Stimulated activated naive B cell treated with anti-CD40 and anti-IgM and Interleukin-4, amounts not matched to agents 10 μg/mL and 1 μg/mL and 100 μg/mL, for 72 hours (primary cell): ENCODE measurements around the gene MZB1.
"Not testable (repeated sequence)": the region's sequence is repeated elsewhere in the genome, so short reads cannot be mapped to it uniquely, and the experiment has no call there.

Experiments
- ATAC-seq, 2 donors: fragments of 150-1000 bp; cut with Tn5 transposase; replicated peaks; 2 replicates each; pipeline ENCODE4 v1.10.0; 2021; ENCODE audit warnings: moderate library complexity in 1 of 2
- DNase-seq: peaks from one replicate; pipeline ENCODE4 v3.0.0; 2021
- H3K27ac Mint-ChIP-seq: one replicate; pipeline ENCODE4 v1.8.0; 2022; ENCODE audit warnings: mild to moderate bottlenecking, mixed read lengths
- H3K27me3 Mint-ChIP-seq, 2 donors: one replicate each; pipeline ENCODE4 v1.8.0; 2022; ENCODE audit warnings: mixed read lengths in 2 of 2
- H3K36me3 Mint-ChIP-seq, 2 donors: one replicate each; pipeline ENCODE4 v1.8.0; 2022; ENCODE audit warnings: mixed read lengths in 2 of 2, mild to moderate bottlenecking in 1 of 2
- H3K4me1 Mint-ChIP-seq, 2 donors: one replicate each; pipeline ENCODE4 v1.8.0; 2022; ENCODE audit warnings: mixed read lengths in 2 of 2, mild to moderate bottlenecking in 1 of 2
- H3K4me3 Mint-ChIP-seq, 2 donors: one replicate each; pipeline ENCODE4 v1.8.0; 2022; ENCODE audit warnings: mild to moderate bottlenecking in 2 of 2, mixed read lengths in 2 of 2, moderate library complexity in 1 of 2
- H3K9me3 Mint-ChIP-seq, 2 donors: one replicate each; pipeline ENCODE4 v1.8.0; 2022; ENCODE audit warnings: mixed read lengths in 2 of 2, mild to moderate bottlenecking in 1 of 2

MZB1 gene

DNA sequence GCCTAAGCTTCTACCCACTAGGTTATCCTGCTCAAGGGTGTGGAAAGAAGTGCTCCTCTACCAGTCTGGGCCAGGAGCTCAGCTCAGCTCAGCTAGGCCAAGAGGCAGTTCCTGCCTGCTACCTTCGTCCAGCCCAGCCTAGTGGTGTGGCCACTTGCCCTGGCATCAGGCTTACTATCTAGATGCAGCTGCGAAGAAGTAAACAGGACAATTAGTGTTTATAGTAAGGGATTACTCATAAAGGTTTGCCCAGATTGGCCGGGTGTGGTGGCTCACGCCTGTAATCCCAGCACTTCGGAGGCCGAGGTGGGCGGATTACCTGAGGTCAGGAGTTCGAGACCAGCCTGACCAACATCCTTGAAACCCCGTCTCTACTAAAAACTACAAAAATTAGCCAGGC is 26.9 kb upstream of the MZB1 start:
- DNase-seq (no peak), ATAC-seq (peak; percentile 14 to 15)
- H3K9me3 Mint-ChIP-seq, result no peaks in the 10 kb centered on the region
- H3K27ac Mint-ChIP-seq, result peak overlapping the region; percentile 56
- H3K4me3 Mint-ChIP-seq, result no peak overlapping the region
- H3K27me3 Mint-ChIP-seq, result no peaks in the 10 kb centered on the region
- peaks cover 35 to 49% of the 10 kb centered on the region in 2 donors for H3K36me3 Mint-ChIP-seq
- H3K4me1 Mint-ChIP-seq, result peaks cover 7 to 27% of the 10 kb centered on the region in 2 donors

DNA sequence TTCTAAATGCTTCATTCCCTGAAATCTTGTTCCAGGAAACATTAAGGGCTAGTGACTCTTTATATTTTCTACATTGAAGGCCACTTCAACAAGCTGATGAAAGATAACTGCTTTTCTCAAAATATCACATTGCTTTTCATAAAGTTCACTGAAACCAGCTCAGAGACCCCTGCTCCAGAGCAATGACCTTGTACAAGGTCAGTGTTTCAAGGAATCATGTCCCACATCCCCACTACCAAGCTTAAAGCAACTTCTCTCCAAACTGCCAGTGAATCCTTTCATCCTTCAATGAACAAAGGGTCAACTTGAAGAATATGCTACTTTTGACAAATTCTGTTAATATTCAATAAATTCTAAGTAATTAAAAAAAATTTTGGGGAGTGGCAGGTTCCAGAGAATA is 26.2 kb upstream of the MZB1 start:
- H3K9me3 Mint-ChIP-seq, result no peaks in the 10 kb centered on the region
- DNase-seq (no peak), ATAC-seq (no peak)
- H3K4me1 Mint-ChIP-seq, result peaks cover 7 to 27% of the 10 kb centered on the region in 2 donors
- H3K4me3 Mint-ChIP-seq, result no peak overlapping the region
- H3K27me3 Mint-ChIP-seq, result no peaks in the 10 kb centered on the region
- H3K27ac Mint-ChIP-seq, result no peak overlapping the region
- H3K36me3 Mint-ChIP-seq, result peaks cover 35 to 48% of the 10 kb centered on the region in 2 donors

DNA sequence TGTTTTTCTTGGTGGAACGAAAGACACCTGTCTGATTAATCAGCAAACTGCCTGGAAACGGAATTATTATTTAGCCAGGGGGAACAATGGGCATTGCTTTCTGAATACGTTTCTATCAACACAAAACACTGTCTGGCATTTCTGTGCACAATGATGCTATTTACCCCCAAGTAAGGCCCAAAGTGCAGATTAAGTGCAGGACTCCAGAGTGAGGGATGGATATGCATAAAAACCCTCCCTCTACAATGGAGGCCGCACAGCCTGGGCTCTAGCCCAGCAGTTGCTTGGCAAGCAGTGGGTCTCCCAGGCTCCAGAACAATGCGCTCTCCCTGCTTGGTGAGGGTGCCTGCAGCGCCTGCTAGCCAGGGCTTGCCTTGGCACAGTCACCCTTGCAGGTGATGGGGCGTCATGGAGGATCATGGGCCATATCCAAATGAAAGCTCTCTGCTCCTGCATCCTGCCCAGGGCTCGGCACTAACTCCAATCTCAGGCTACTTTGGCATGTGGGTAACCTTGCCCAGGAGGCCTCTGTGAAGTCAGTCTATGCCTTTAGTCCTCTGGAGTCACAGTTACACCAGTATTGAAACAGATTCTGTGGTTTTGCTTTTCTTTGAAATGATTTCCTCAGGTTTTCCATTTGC is 25.6 kb upstream of the MZB1 start:
- H3K27ac Mint-ChIP-seq, result no peak overlapping the region
- ATAC-seq, result peak in 1 of 2 donors; percentile 37
- peaks cover 31 to 43% of the 10 kb centered on the region in 2 donors for H3K36me3 Mint-ChIP-seq
- no peak overlapping the region for H3K4me3 Mint-ChIP-seq
- H3K9me3 Mint-ChIP-seq, result no peaks in the 10 kb centered on the region
- peaks cover 7 to 27% of the 10 kb centered on the region in 2 donors for H3K4me1 Mint-ChIP-seq
- DNase-seq, result no peak
- H3K27me3 Mint-ChIP-seq, result no peaks in the 10 kb centered on the region

DNA sequence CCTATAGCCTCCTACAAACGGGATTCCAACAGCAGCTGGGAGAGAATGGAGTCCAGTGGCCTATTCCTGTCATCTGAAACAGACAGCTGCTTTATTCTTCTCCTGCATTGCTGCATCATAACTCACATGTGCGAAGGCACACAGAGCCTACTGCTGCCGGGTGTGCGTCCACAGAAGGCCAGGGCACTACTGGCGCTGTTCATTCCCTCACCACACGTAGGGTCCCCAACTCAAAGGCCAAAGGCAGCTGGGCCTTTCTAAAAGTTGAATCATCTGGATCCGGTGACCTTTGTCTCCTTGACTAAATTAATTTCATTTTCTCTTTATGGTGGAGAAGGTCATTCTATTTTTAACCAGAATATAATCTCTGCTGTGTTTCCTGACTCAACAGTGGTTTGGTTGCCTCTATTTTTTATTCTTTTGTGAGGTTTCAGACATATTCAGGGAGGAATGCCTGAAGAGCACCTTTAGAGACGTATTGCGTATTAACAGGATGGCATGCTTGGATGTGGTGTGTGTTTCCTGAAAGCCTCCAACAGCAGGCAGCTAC is 24.9 kb upstream of the MZB1 start:
- Mint-ChIP-seq H3K4me3 (no peak overlapping the region), H3K27ac (no peak overlapping the region), H3K27me3 (no peaks in the 10 kb centered on the region), H3K36me3 (peaks cover 26 to 38% of the 10 kb centered on the region in 2 donors), H3K4me1 (peaks cover 7 to 27% of the 10 kb centered on the region in 2 donors), H3K9me3 (no peaks in the 10 kb centered on the region)
- ATAC-seq, result peak; percentile 31 to 42
- no peak for DNase-seq

DNA sequence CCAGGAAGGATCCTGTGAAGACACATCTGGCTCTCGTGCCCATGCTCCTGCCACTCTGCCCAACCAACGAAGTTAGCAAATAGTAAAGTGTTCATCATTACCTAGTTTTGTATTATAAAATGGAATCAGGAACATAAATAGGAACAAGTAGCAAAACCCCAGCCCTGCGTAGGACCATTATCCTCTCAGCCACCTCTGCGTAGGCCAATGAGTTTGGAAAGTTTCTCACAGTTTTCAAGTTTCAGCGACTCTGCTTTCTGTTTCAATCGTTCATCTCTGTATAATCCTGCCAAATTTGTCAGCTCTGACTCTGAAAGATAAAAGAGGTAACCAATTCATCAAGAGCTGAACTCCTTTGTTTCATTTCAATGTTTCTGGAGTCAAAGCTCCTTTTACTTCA is 24.2 kb upstream of the MZB1 start:
- Mint-ChIP-seq H3K4me1 (peaks cover 7 to 27% of the 10 kb centered on the region in 2 donors), H3K27me3 (no peaks in the 10 kb centered on the region), H3K4me3 (no peak overlapping the region), H3K36me3 (peaks cover 20 to 33% of the 10 kb centered on the region in 2 donors), H3K9me3 (no peaks in the 10 kb centered on the region), H3K27ac (no peak overlapping the region)
- DNase-seq, result no peak
- no peak for ATAC-seq

DNA sequence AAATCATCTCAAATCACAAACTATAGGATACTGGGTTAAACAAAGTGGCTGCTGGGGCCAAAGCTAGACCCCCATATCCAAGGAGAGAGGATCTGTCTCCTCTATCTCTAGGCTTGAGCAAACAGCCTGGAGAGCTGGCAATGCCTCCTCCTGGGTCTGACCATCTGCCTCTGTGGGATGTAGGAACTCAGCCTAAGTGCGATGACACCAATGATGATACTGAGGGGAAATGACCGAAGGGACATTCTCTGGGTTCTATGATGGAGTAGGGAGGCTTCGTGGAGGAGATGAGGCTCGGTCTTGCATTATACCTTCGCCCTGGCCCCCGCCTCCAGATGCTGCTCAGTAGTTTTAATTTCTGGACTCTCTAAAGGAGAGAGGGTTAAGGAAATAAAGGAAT is 23.4 kb upstream of the MZB1 start:
- Mint-ChIP-seq H3K4me1 (peaks cover 7 to 28% of the 10 kb centered on the region in 2 donors), H3K36me3 (peaks cover 12 to 25% of the 10 kb centered on the region in 2 donors), H3K27me3 (no peaks in the 10 kb centered on the region), H3K9me3 (no peaks in the 10 kb centered on the region), H3K4me3 (no peak overlapping the region), H3K27ac (no peak overlapping the region)
- no peak for DNase-seq
- no peak for ATAC-seq

DNA sequence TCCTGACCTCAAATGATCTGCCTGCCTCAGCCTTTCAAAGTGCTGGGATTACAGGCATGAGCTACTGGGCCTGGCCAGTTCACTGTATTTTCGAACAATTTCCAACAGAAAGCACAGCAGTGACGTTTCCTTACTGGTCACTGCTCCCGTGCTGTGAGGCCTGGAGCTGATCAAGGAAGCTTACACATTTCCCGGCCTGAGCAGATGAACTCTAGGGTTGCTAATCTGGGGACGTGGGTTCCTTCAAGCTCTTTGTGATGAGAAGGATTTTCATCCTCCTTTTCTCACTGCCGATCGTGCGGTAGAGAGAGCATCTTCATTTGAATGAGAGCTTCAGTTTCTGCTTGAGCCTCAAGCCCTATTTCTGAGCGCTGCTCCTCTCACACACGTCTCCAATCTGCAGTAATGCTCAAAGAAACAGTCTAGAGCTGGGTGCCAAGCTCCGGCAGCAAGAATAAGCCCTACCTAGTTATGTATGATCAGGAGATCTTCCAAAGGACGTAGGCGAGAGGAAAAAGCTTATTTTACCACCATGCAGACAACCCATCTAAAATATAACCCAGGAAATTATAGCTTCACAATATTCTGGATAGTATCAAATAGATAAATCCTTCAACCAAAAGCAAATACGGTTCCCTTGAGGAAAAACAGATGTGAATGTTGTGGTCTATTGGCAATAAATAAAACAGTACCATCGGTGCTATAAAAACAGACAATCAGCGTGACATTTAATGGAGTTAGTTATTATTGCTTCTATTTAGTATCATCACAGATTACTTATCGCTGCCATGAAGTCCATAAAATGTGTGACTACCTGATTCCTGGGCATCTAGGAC is 21.5 kb upstream of the MZB1 start:
- Mint-ChIP-seq H3K4me3 (no peak overlapping the region), H3K27me3 (no peaks in the 10 kb centered on the region), H3K27ac (no peak overlapping the region), H3K9me3 (no peaks in the 10 kb centered on the region), H3K36me3 (peaks cover 11 to 19% of the 10 kb centered on the region in 2 donors), H3K4me1 (peaks cover 16 to 35% of the 10 kb centered on the region in 2 donors)
- no peak for ATAC-seq
- no peak for DNase-seq

DNA sequence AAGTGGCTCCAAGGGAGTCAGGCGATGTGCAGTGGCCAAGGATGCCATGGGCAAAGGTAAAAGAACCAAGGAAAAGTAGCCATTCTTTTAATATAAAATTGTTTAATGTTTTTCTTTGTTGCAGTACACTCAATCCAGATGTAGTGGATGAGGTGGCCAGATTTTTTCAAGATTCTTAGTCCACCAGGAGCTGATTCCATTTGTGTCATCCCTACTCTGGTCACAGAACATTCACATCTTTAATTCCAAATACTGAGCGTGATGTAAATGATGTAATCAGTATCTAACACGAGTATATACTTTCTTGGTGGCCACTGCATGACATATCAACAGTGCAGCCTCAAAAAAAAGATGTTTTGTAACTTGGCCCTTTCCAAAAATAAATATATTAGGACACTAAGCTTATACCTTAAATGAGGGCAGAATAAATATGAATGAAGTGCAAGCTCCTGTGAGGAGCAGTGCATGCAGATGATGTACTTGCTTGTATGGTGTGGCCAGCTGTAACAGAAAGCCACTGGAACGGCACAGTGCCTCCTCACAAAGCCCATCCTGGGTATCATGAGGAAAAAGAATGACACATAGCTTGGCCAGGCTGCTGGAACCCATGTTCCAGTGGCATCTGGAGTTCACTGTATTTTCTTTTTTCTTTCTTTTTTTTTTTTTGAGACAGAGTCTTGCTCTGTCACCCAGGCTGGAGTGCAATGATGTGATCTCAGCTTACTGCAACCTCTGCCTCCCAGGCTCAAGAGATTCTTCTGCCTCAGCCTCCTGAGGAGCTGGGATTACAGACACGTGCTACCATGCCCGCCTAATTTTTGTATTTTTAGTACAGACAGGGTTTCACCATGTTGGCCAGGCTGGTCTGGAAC is 20.6 kb upstream of the MZB1 start:
- DNase-seq (no peak), ATAC-seq (no peak)

DNA sequence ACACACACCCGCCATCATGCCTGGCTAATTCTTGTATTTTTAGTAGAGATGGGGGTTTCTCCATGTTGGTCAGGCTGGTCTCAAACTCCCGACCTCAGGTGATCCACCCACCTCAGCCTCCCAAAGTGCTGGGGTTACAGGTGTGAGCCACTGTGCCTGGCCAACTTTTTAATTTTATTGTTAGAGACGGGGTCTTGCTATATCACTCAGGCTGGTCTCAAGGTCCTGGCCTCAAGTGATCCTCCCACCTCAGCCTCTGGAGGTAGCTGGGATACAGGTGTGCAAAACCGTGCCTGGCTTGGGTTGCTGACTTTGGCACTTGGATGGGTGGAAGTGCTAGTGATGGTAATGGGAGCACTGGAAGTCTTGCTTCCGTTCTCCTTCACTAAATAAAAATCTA is 19.4 kb upstream of the MZB1 start:
- not testable (repeated sequence) for H3K27me3 Mint-ChIP-seq, ATAC-seq, H3K4me3 Mint-ChIP-seq, H3K9me3 Mint-ChIP-seq, DNase-seq
- peaks cover 21 to 27% of the 10 kb centered on the region in 2 donors for H3K4me1 Mint-ChIP-seq
- peaks cover 14 to 19% of the 10 kb centered on the region in 2 donors for H3K36me3 Mint-ChIP-seq
- H3K27ac Mint-ChIP-seq, result peak overlapping the region; percentile 51

More for the DNA sequence above, 20.6 kb upstream of the MZB1 start:
- Mint-ChIP-seq H3K9me3 (no peaks in the 10 kb centered on the region), H3K36me3 (peaks cover 11 to 19% of the 10 kb centered on the region in 2 donors), H3K27ac (no peak overlapping the region), H3K4me3 (no peak overlapping the region), H3K4me1 (peaks cover 16 to 29% of the 10 kb centered on the region in 2 donors), H3K27me3 (no peaks in the 10 kb centered on the region)

DNA sequence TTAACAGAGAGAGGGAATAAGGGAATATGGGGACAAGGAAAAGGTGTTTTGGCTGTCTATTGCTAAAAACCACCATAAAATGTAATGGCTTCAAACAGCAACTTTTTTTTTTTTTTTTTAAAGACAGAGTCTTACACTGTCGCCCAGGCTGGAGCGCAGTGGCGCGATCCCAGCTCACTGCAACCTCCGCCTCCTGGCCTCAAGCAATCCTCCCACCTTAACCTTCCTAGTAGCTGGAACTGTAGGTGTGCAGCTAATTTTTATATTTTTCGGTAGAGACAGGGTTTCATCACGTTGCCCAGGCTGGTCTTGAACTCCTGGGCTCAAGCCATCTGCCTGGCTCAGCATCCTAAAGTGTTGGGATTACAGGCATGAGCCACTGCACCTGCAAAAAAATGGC is 18.5 kb upstream of the MZB1 start:
- peak overlapping the region; percentile 70 for H3K27ac Mint-ChIP-seq
- ATAC-seq, result no peak
- DNase-seq, result no peak
- peaks cover 0 to 1% of the 10 kb centered on the region in 2 donors for H3K9me3 Mint-ChIP-seq
- peaks cover 6 to 11% of the 10 kb centered on the region in 2 donors for H3K36me3 Mint-ChIP-seq
- H3K4me3 Mint-ChIP-seq, result no peak overlapping the region
- no peaks in the 10 kb centered on the region for H3K27me3 Mint-ChIP-seq
- peaks cover 24 to 34% of the 10 kb centered on the region in 2 donors for H3K4me1 Mint-ChIP-seq

DNA sequence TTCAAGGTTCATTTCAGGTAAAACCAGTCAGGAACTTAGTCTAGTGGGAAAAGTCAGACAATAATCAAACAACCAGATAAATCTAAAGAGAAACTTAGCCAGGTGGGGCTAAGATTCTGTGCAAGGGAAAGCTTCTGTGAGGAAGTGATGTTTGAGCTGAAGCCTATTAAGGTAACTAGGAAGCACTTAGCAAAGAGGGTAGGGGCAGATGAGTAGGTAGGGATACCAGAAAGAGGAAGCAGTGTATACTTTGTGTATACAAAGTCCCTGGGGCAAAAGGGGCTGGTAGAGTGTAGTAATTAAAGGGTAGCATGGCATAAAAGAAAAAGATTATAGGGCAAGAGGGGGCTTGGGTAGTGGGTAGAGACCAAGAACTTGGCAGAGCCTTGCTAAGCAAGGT is 17.8 kb upstream of the MZB1 start:
- Mint-ChIP-seq H3K27me3 (no peaks in the 10 kb centered on the region), H3K9me3 (peaks cover 0 to 1% of the 10 kb centered on the region in 2 donors), H3K36me3 (peaks cover 4% of the 10 kb centered on the region in 2 donors), H3K4me3 (peak overlapping the region; percentile 4 to 28), H3K27ac (peak overlapping the region; percentile 70), H3K4me1 (peaks cover 30 to 41% of the 10 kb centered on the region in 2 donors)
- ATAC-seq (peak; percentile 62 to 64), DNase-seq (no peak)

DNA sequence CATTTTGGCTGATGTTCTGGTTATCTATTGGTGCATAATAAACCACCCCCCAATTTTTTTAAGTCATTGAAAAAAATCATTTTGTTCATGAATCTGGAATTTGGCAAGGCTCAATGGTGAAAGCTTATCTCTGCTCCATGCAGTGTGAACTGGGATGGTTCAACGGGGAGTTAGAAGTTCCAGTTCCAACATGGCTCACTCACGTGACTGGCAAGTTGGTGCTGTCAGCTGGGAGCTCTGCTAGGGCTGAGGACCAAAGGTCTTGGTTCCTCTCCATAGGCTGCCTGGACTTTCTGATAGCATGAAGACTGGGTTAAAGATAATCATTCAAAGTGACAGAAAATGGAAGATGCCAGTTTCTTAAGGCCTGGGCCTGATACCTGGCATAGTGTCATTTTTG is 17.2 kb upstream of the MZB1 start:
- H3K27me3 Mint-ChIP-seq, result no peaks in the 10 kb centered on the region
- H3K27ac Mint-ChIP-seq, result peak overlapping the region; percentile 70
- peaks cover 30 to 44% of the 10 kb centered on the region in 2 donors for H3K4me1 Mint-ChIP-seq
- no peak for ATAC-seq
- DNase-seq, result no peak
- peaks cover 0 to 1% of the 10 kb centered on the region in 2 donors for H3K9me3 Mint-ChIP-seq
- H3K36me3 Mint-ChIP-seq, result peaks cover 3 to 4% of the 10 kb centered on the region in 2 donors
- H3K4me3 Mint-ChIP-seq, result no peak overlapping the region

DNA sequence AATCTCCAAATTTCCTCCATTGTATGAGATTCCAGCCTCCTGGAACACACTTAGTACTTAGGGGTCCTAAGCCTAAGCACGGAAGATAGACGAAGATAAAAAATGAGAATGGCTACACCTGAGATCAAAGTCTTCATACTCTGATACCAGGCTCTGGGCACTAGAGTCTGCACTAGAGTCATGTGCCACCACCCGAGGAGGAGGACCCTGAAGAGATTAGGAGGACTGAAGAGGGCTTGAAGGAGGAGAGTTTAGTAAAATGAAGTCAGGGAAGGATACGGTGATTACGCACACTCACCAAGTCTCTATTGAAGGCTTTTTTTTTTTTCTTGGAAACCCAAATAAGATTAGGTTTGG is 14.7 kb upstream of the MZB1 start:
- Mint-ChIP-seq H3K27me3 (no peaks in the 10 kb centered on the region), H3K4me3 (peak overlapping the region; percentile 85 to 87), H3K27ac (peak overlapping the region; percentile 97), H3K4me1 (peaks cover 35 to 50% of the 10 kb centered on the region in 2 donors), H3K36me3 (peaks cover 5 to 6% of the 10 kb centered on the region in 2 donors), H3K9me3 (peaks cover 0 to 1% of the 10 kb centered on the region in 2 donors)
- ATAC-seq (no peak), DNase-seq (no peak)
